Mesothelial cell of epicardium (in vitro differentiated cells): ENCODE data around the gene PRR7. TPM values are rescaled to one million over a fixed set of nuclear protein-coding genes. Genes with fewer than 3 reads are reported as not detected.

Experiments used
- DNase-seq, 2 experiments: peaks; one replicate each; pipeline ENCODE4 v3.0.0; 2021; ENCODE audit warnings: low spot score in 2 of 2; ENCODE audit not compliant: unreplicated experiment in 2 of 2
- H3K27ac Mint-ChIP-seq: 2 replicates; pipeline ENCODE4 v1.8.0; 2021; ENCODE audit warnings: mixed read lengths
- H3K27me3 Mint-ChIP-seq: 2 replicates; pipeline ENCODE4 v1.8.0; 2021; ENCODE audit warnings: low read depth, mixed read lengths
- H3K36me3 Mint-ChIP-seq: 2 replicates; pipeline ENCODE4 v1.8.0; 2021; ENCODE audit warnings: mixed read lengths
- H3K4me1 Mint-ChIP-seq: 2 replicates; pipeline ENCODE4 v1.8.0; 2021; ENCODE audit warnings: mixed read lengths
- H3K4me3 Mint-ChIP-seq: 2 replicates; pipeline ENCODE4 v1.8.0; 2021; ENCODE audit warnings: mild to moderate bottlenecking, moderate library complexity, mixed read lengths
- H3K9me3 Mint-ChIP-seq: 2 replicates; pipeline ENCODE4 v1.8.0; 2021; ENCODE audit warnings: mixed read lengths
- CTCF ChIP-seq: fragments of 200-600 bp; sonication (generic); IDR thresholded peaks from one replicate; pipeline ENCODE4 v1.5.0; 2021; ENCODE audit warnings: antibody characterized with exemption; ENCODE audit not compliant: unreplicated experiment
- total RNA-seq: library from RNA; stranded (reverse); gene quantifications from 3 replicates; pipeline ENCODE4 v1.2.1, GENCODE V29; 2021

The PRR7 gene
- total RNA-seq, 1 donor from 2014 or later: 5.9 TPM

GRCh38 chr5:177439518-177440053 lies 7.0 kb upstream of the PRR7 start:
- Mint-ChIP-seq H3K4me3 (no peak overlapping the region), H3K27ac (no peak overlapping the region), H3K4me1 (peaks cover 3% of the 10 kb centered on the region), H3K36me3 (peaks cover 20% of the 10 kb centered on the region), H3K9me3 (no peaks in the 10 kb centered on the region), H3K27me3 (peaks cover 2% of the 10 kb centered on the region)
- TF ChIP-seq CTCF: no peak
- no peak for DNase-seq

- Mint-ChIP-seq H3K27ac (no peak overlapping the region), H3K9me3 (no peaks in the 10 kb centered on the region), H3K27me3 (peaks cover 7% of the 10 kb centered on the region), H3K4me3 (no peak overlapping the region), H3K4me1 (peaks cover 8% of the 10 kb centered on the region), H3K36me3 (peaks cover 20% of the 10 kb centered on the region)
- no peak for DNase-seq
- no peak for TF ChIP-seq CTCF
Measured at GRCh38 chr5:177440211-177440989, 6.2 kb upstream of the PRR7 start.

GRCh38 chr5:177440990-177441780 lies 5.4 kb upstream of the PRR7 start:
- Mint-ChIP-seq H3K9me3 (no peaks in the 10 kb centered on the region), H3K27ac (no peak overlapping the region), H3K27me3 (peaks cover 14% of the 10 kb centered on the region), H3K4me1 (peaks cover 14% of the 10 kb centered on the region), H3K4me3 (no peak overlapping the region), H3K36me3 (peaks cover 18% of the 10 kb centered on the region)
- no peak for TF ChIP-seq CTCF
- no peak for DNase-seq

- H3K4me3 Mint-ChIP-seq: no peak overlapping the region
Measured at GRCh38 chr5:177442066-177442826, 4.4 kb upstream of the PRR7 start.

More at GRCh38 chr5:177442066-177442826, 4.4 kb upstream of the PRR7 start:
- no peak for DNase-seq
- no peak for TF ChIP-seq CTCF
- H3K27ac Mint-ChIP-seq: no peak overlapping the region
- peaks cover 14% of the 10 kb centered on the region for H3K27me3 Mint-ChIP-seq
- H3K9me3 Mint-ChIP-seq: no peaks in the 10 kb centered on the region
- peaks cover 15% of the 10 kb centered on the region for H3K36me3 Mint-ChIP-seq
- peaks cover 14% of the 10 kb centered on the region for H3K4me1 Mint-ChIP-seq
